Measurements from ENCODE around the gene EHD3.

DNA sequence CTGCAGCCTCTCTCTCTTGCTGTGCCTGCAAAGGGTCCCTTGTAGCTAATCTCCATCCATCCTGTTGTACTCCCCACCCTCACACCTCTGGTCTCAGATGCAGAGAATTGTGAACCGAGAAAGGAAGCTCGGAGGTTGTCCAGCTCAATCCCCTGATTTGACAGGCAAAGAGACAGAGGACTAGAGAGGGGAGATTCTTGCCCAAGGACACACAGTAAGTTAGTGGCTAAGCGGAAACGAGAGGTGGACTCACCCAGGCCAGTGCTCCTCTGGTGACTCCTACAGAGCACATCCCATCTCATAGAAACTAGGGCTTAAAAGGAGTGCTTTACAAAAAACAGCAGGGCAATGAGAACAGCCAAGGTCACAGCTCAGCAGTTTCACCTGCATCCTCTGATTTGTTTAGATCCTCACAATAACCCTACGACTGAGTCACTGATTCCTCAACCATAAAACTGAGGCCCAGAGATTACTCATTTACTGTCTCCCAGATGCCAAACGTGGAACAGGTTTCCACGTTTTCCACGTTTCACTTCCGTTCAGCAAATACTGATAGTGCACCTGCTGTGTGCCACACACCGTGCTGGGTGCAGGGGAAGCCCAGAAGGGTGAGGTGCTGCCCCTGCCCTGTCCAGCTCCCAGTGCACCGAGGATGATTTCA, 22.1 kb downstream of the EHD3 start:
- TF ChIP-seq RAD21 (IDR thresholded peaks at IDR 0.05; ENCODE audit: low read depth) (no peak), CEBPB (IDR thresholded peaks at IDR 0.05) (no peak), NFIC (IDR thresholded peaks at IDR 0.05) (no peak), EP300 (IDR thresholded peaks at IDR 0.05; ENCODE audit: borderline replicate concordance) (no peak), TCF12 (IDR thresholded peaks at IDR 0.05; ENCODE audit: low read depth) (no peak), TAF1 (IDR thresholded peaks at IDR 0.05; ENCODE audit: low read depth) (no peak), TEAD4 (IDR thresholded peaks at IDR 0.05) (no peak), FOXM1 (IDR thresholded peaks at IDR 0.05; ENCODE audit: borderline replicate concordance, low read depth) (no peak)
- TF ChIP-seq, protein P1, sequence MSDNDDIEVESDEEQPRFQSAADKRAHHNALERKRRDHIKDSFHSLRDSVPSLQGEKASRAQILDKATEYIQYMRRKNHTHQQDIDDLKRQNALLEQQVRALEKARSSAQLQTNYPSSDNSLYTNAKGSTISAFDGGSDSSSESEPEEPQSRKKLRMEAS (IDR thresholded peaks at IDR 0.05): no peak
